Mesodermal cell (in vitro differentiated cells): ENCODE results near the gene TBC1D16.

Source experiments
- H3K27ac ChIP-seq: 2 replicates; pipeline ENCODE4 v1.7.0; 2013; ENCODE audit warnings: mild to moderate bottlenecking, low read depth, low read length, moderate library complexity; ENCODE audit not compliant: severe bottlenecking
- H3K36me3 ChIP-seq: 2 replicates; pipeline ENCODE4 v1.7.1; 2013; ENCODE audit warnings: mild to moderate bottlenecking, low read length, moderate library complexity; ENCODE audit not compliant: control insufficient read depth, insufficient read depth
- H3K4me1 ChIP-seq: one replicate; pipeline ENCODE4 v1.7.1; 2013; ENCODE audit warnings: mild to moderate bottlenecking, low read length; ENCODE audit not compliant: insufficient read depth, control insufficient read depth, poor library complexity, severe bottlenecking
- H3K4me3 ChIP-seq: 2 replicates; pipeline ENCODE4 v1.7.0; 2013; ENCODE audit warnings: low read length, control low read depth, mild to moderate bottlenecking; ENCODE audit not compliant: insufficient read depth, poor library complexity, severe bottlenecking; ENCODE audit errors: extremely low read depth
- H3K9me3 ChIP-seq: 2 replicates; pipeline ENCODE4 v1.7.1; 2013; ENCODE audit warnings: mild to moderate bottlenecking, low read length, moderate library complexity; ENCODE audit not compliant: control insufficient read depth
- WGBS, 2 experiments: methylation state at CpG; one replicate each; pipeline ENCODE4 v1.1.5; 2013; ENCODE audit warnings: missing lambda C conversion rate in 2 of 2; ENCODE audit not compliant: insufficient coverage in 2 of 2; 5-methylcytosine and 5-hydroxymethylcytosine counted together

The TBC1D16 gene

DNA sequence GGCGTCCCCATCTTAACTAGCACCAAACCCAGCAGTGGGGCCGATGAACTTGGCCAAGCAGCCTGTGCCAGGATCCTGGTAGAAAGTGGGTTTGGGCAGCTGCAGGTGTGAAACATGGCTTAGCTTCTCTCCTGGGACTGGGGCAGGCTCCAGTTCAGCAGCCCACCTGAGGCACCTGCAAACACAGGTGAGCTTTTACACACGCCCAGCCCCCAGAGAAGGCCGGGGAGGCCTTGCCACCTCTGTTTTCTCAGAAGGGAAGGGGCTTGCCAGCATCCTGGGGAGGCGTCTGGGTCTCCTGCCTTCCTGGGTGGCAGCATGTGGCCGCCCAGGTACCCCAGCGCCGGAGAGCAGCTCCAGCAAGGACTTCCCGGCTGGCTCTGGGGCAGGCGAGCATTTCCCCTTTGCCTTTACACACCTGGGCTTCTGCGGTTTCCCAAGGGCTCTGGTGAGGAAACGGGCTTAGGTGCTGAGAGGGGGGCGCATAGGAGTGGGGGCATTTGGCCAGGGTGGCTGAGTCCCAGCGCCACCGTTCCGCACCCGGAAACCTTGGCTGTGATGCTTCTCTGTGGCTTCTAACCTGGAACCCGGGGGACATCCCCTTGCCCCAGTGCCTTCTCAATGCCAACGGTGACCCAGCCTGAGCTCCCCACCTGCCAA, 114.8 kb downstream of the TBC1D16 start:
- 88% methylated on average over 16 to 17 of the region's 19 CpGs for WGBS, 2 experiments
- no peak overlapping the region for H3K27ac ChIP-seq
- no peaks in the 10 kb centered on the region for H3K9me3 ChIP-seq
- no peak overlapping the region for H3K4me3 ChIP-seq
- H3K36me3 ChIP-seq: no peaks in the 10 kb centered on the region
- H3K4me1 ChIP-seq: peaks cover 4% of the 10 kb centered on the region

- Histone ChIP-seq H3K27ac (no peak overlapping the region), H3K36me3 (no peaks in the 10 kb centered on the region), H3K4me1 (no peaks in the 10 kb centered on the region), H3K9me3 (no peaks in the 10 kb centered on the region), H3K4me3 (no peak overlapping the region)
- WGBS, 2 experiments: 90% methylated on average over 12 to 26 of the region's 28 CpGs
Observed at GRCh38 chr17:79919862-79920720, 115.6 kb downstream of the TBC1D16 start.

DNA sequence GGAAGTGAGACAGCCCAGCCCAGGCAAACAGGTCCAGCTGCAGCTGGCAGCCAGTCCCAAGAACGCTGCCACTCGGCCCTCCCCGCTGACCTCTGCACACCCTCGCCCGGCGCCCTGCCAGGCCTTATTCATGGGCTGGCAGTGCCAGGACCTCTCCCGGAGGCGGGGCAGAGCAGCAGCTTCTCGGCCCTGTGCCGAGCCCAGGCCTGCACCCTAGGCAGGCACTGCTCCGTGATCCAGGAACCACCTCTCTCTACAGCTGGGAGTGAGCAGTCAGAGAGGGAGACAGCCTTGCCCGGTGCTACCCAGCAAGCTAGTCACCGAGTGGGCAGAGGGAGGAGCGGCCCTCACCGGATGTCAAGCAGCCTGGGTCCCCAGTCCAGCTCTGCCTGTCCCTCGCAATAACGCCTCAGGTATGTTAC, 116.5 kb downstream of the TBC1D16 start:
- no peaks in the 10 kb centered on the region for H3K9me3 ChIP-seq
- no peaks in the 10 kb centered on the region for H3K4me1 ChIP-seq
- WGBS, 2 experiments: 91 to 94% methylated on average over 11 to 16 of the region's 17 CpGs
- no peaks in the 10 kb centered on the region for H3K36me3 ChIP-seq
- H3K27ac ChIP-seq: no peak overlapping the region
- no peak overlapping the region for H3K4me3 ChIP-seq

DNA sequence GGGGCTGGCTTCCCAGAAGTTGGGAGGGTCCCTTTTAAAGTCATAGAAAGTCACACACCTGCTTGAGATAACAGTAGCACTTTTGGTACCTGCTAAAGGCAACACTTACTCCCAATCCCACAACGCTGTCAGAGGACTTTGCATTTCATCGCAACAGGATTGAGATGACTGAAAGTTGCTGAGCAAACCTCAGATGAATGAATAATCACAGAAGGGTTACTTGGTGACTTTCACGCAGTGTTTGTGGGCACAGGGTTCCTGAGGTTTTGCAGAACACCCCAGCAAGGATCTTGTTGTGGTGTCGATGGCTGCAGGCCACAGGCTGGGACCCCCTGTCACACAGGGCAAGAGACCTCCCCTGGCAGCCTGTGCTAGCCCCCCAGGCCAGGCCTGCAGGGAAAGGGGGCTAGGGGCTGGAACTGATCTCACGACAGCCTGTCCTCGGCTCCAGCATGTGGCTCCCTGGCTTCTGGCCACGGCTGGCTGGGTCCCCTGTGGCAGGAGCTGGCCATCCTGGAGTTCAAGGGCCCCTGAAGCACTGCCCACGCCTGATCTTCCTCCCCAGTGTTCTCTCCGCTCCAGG, 117.0 kb downstream of the TBC1D16 start:
- H3K4me1 ChIP-seq: no peaks in the 10 kb centered on the region
- H3K27ac ChIP-seq: no peak overlapping the region
- no peak overlapping the region for H3K4me3 ChIP-seq
- H3K9me3 ChIP-seq: no peaks in the 10 kb centered on the region
- 87 to 95% methylated on average over 6 to 9 of the region's 9 CpGs for WGBS, 2 experiments
- H3K36me3 ChIP-seq: no peaks in the 10 kb centered on the region

DNA sequence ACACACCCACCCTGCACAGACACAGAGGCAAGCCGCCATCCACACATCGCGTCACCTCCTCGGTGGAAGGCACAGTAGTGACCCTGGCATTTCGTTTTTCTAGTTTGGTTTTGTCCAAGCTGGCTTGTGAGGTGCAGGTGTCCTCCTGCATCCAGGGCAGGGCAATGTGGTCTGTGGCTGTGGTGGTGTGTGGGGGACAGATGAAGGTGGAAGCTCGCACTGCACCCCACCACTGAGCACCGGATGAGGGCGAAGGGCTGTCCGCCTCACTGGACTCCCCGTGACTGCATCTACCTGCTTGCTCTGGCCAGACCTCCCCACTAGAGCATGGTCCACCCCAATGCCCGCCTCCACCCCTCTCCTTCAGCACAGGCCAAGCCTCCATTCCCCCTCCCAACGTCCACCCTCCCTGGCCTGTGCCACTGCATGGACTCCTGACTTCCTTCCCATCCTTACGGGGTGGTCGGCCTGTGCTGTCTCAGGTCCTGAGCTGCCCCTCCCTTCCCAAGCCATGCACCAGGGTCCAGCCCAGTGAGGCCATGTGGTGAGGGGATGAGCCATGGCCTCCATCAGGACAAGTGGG, 117.7 kb downstream of the TBC1D16 start:
- H3K4me3 ChIP-seq: no peak overlapping the region
- WGBS, 2 experiments: 85 to 91% methylated on average over 7 to 11 of the region's 14 CpGs
- H3K27ac ChIP-seq: no peak overlapping the region
- H3K36me3 ChIP-seq: no peaks in the 10 kb centered on the region
- no peaks in the 10 kb centered on the region for H3K4me1 ChIP-seq
- no peaks in the 10 kb centered on the region for H3K9me3 ChIP-seq

- H3K36me3 ChIP-seq: no peaks in the 10 kb centered on the region
- WGBS, 2 experiments: 85 to 90% methylated on average over 12 to 15 of the region's 18 CpGs
- no peaks in the 10 kb centered on the region for H3K9me3 ChIP-seq
- H3K27ac ChIP-seq: no peak overlapping the region
- H3K4me3 ChIP-seq: no peak overlapping the region
- H3K4me1 ChIP-seq: no peaks in the 10 kb centered on the region
Observed at GRCh38 chr17:79916991-79917901, 118.4 kb downstream of the TBC1D16 start.

DNA sequence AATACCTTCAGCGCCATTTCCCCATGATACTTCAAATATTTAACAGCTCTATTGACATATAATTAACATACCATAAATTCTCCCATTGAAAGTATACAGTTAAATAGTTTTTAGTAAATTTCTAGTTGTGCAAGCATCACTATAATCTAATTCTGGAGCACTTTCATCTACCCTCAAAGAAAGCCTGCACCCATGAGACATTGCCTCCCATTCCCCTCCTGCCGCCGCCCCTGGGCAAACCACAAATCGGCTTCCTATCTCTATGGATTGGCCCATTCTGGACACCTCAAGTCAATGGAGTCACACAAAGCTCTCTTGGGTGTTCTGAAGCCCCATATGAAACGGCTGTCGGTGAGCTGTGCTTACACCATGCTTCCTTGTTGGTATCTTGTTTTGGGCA, 119.2 kb downstream of the TBC1D16 start:
- Histone ChIP-seq H3K9me3 (no peaks in the 10 kb centered on the region), H3K36me3 (no peaks in the 10 kb centered on the region), H3K27ac (no peak overlapping the region), H3K4me1 (no peaks in the 10 kb centered on the region), H3K4me3 (no peak overlapping the region)
- WGBS, 2 experiments: 91 to 92% methylated on average over 5 of the region's 6 CpGs

- Histone ChIP-seq H3K9me3 (no peaks in the 10 kb centered on the region), H3K36me3 (no peaks in the 10 kb centered on the region), H3K27ac (no peak overlapping the region), H3K4me1 (no peaks in the 10 kb centered on the region), H3K4me3 (no peak overlapping the region)
- WGBS, 2 experiments: 76 to 78% methylated on average over 19 to 23 of the region's 23 CpGs
Observed at GRCh38 chr17:79915850-79916430, 119.7 kb downstream of the TBC1D16 start.

- no peaks in the 10 kb centered on the region for H3K9me3 ChIP-seq
- H3K27ac ChIP-seq: no peak overlapping the region
- H3K4me1 ChIP-seq: no peaks in the 10 kb centered on the region
- 86 to 91% methylated on average over 13 to 18 of the region's 19 CpGs for WGBS, 2 experiments
- no peaks in the 10 kb centered on the region for H3K36me3 ChIP-seq
- no peak overlapping the region for H3K4me3 ChIP-seq
Observed at GRCh38 chr17:79914813-79915740, 120.6 kb downstream of the TBC1D16 start.
